ENCODE results near the gene PLEKHM2. TPM values are rescaled to one million over a fixed set of nuclear protein-coding genes. Genes with fewer than 3 reads are reported as not detected.

Gene PLEKHM2
- total and polyA plus RNA-seq, 2 of the 8 experiments (the other 6 are each of a cell fraction or from before 2014, with no cell fraction given), result 38.3 to 47.6 TPM

DNA sequence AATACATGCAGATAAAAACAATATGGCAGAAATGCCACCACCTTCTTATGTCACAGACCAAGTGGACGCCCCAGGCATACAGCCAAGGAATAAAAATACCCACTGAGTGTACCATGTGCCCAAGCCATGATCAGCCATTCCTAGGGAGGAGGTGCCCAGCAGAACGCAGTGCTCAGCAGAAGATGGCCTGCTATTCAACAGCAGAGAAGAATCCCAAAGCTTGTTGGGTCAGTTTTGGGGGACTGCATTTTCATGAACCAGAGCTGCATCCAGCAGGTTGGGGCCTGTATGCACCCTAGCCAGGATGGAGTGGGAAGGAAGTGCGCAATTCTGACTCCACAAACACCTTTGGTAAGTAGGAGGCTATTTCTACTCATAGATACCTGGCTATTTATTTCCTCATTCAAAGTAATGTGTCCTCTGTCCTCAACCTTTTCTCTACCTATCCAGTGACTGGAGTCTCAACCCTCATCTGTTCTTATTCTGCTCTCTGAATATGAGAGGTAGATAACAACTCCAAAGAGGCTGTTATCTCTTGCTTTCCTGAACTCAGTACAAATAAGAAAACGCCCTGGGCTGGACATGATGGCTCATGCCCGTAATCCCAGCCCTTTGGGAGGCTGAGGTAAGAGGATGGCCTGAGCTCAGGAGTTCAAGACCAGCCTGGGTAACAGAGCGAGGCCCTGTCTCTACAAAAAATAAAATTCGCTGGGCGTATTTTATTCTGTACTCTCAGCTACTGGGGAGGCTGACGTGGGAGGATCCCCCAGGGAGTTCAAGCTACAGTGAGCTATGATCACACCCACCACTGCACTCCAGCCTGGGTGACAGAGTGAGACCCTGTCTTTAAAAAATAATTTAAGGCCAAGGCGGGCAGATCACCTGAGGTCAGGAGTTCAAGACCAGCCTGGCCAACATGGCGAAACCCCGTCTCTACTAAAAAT lies 2.5 kb upstream of the PLEKHM2 start (continued):
- TF ChIP-seq TAF7 (optimal IDR thresholded peaks at IDR 0.05; ENCODE audit: borderline replicate concordance, low read depth, low read length) (no peak), EZH2 (IDR thresholded peaks at IDR 0.05; ENCODE audit: low read depth, low read length, severe bottlenecking) (no peak), CTBP2 (IDR thresholded peaks at IDR 0.05; ENCODE audit: borderline replicate concordance, insufficient read depth, insufficient read length, low read length) (no peak), TAF1 (IDR thresholded peaks at IDR 0.05; ENCODE audit: low read depth, low read length) (no peak)

Data from H1 (cell line).